Measurements from ENCODE around the gene RPRD1B. TPM values are rescaled to one million over a fixed set of nuclear protein-coding genes. Genes with fewer than 3 reads are reported as not detected.

Gene RPRD1B
- polyA plus RNA-seq, 3 donors = 3.6 to 12.3 (median 4.7) TPM

DNA sequence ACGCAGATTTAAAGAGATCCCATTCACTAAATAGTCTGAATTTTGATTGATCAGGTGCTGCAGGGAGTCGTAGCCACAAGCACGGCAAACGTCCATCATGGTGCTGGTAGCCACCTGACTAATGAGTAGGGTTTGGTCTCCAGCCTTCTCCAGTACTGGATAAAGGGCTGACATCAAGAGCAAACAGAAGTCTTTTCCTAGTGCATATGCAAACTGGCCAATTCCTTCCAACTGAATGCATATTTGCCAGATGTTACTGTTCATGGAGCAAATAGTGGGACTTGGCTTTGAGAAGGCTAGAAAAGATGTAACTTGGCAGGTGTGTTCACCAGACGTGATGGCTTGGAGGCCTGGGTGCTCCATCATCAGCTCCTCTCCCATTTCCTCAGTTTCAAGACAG is 21.9 kb upstream of the RPRD1B start:
- H3K27ac ChIP-seq (ENCODE audit: low read depth in 1 of 2, low read length in 2 of 2) = no peak overlapping the region
- H3K27me3 ChIP-seq (ENCODE audit: control insufficient read depth in 2 of 2, insufficient read depth in 2 of 2, low read length in 2 of 2) = no peaks in the 10 kb centered on the region
- no peaks in the 10 kb centered on the region for H3K27me3 Mint-ChIP-seq (ENCODE audit: low read depth in 3 of 3)
- no peak for DNase-seq
- no peaks in the 10 kb centered on the region for H3K9me3 Mint-ChIP-seq
- peaks cover 14% of the 10 kb centered on the region for H3K79me2 ChIP-seq (ENCODE audit: insufficient read depth, low read length)
- H3K4me2 ChIP-seq (replicated peaks; ENCODE audit: extremely low read depth, low read length, poor library complexity, severe bottlenecking) = no peak overlapping the region
- no peak overlapping the region for H3K9ac ChIP-seq (ENCODE audit: insufficient read depth, low read length, poor library complexity, severe bottlenecking)
- H3K4me3 ChIP-seq (replicated peaks in 1 of 3; ENCODE audit: low read depth in 2 of 3, low read length in 3 of 3) = no peak overlapping the region
- H3K4me3 Mint-ChIP-seq = no peak overlapping the region
- peaks cover 34 to 95% of the 10 kb centered on the region in 2 donors for H3K36me3 ChIP-seq (replicated peaks in 1 of 2; ENCODE audit: control insufficient read depth in 1 of 2, insufficient read depth in 2 of 2, low read length in 2 of 2)
- no peak overlapping the region for H2AFZ ChIP-seq (ENCODE audit: insufficient read depth, low read depth, low read length, poor library complexity, severe bottlenecking)
- no peaks in the 10 kb centered on the region for H3K4me1 Mint-ChIP-seq
- peak overlapping the region in 2 of 7 donors; percentile 31 to 35 for H3K27ac Mint-ChIP-seq
- peaks cover 65 to 74% of the 10 kb centered on the region in 2 donors for H3K36me3 Mint-ChIP-seq
- TF ChIP-seq, protein P1, sequence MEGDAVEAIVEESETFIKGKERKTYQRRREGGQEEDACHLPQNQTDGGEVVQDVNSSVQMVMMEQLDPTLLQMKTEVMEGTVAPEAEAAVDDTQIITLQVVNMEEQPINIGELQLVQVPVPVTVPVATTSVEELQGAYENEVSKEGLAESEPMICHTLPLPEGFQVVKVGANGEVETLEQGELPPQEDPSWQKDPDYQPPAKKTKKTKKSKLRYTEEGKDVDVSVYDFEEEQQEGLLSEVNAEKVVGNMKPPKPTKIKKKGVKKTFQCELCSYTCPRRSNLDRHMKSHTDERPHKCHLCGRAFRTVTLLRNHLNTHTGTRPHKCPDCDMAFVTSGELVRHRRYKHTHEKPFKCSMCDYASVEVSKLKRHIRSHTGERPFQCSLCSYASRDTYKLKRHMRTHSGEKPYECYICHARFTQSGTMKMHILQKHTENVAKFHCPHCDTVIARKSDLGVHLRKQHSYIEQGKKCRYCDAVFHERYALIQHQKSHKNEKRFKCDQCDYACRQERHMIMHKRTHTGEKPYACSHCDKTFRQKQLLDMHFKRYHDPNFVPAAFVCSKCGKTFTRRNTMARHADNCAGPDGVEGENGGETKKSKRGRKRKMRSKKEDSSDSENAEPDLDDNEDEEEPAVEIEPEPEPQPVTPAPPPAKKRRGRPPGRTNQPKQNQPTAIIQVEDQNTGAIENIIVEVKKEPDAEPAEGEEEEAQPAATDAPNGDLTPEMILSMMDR (IDR thresholded peaks at IDR 0.05) = no peak
- intact Hi-C loops (cut with micrococcal nuclease) = no loop called here
- H3K9me3 ChIP-seq (replicated peaks in 1 of 2; ENCODE audit: control insufficient read depth in 1 of 2, insufficient read depth in 1 of 2, low read length in 2 of 2) = no peaks in the 10 kb centered on the region
- H4K20me1 ChIP-seq (ENCODE audit: insufficient read depth, low read length) = peaks cover 9% of the 10 kb centered on the region
- WGBS (ENCODE audit: insufficient coverage) = 100% methylated on average over 4 of the region's 5 CpGs
- H3K4me1 ChIP-seq (ENCODE audit: control insufficient read depth in 1 of 2, insufficient read depth in 2 of 2, low read length in 2 of 2) = no peaks in the 10 kb centered on the region

DNA sequence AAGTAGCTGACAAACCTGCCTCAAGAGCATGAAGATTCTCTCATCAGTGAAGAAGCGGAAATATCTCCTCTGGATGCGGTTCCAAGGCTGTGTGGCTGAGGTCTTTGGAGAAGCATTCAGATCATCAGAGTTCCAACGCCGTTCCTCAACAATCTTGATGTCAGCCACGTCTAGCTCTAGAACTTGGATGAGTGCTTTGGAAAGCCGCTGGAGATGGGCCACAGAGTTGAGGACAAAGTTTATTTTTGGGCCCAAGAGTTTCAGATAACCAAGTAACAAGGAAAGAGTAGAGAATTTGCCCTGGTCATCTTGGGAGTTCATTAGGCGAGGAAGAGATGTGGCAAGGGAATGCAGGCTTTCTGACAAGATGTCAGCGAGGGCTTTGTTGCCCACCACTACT is 21.2 kb upstream of the RPRD1B start:
- intact Hi-C loops (cut with micrococcal nuclease) = no loop called here
- H3K36me3 ChIP-seq (replicated peaks in 1 of 2; ENCODE audit: control insufficient read depth in 1 of 2, insufficient read depth in 2 of 2, low read length in 2 of 2) = peaks cover 38 to 95% of the 10 kb centered on the region in 2 donors
- no peak overlapping the region for H3K4me2 ChIP-seq (replicated peaks; ENCODE audit: extremely low read depth, low read length, poor library complexity, severe bottlenecking)
- H2AFZ ChIP-seq (ENCODE audit: insufficient read depth, low read depth, low read length, poor library complexity, severe bottlenecking) = no peak overlapping the region
- no peaks in the 10 kb centered on the region for H3K9me3 ChIP-seq (replicated peaks in 1 of 2; ENCODE audit: control insufficient read depth in 1 of 2, insufficient read depth in 1 of 2, low read length in 2 of 2)
- Mint-ChIP-seq H3K27me3 (ENCODE audit: low read depth in 3 of 3) (no peaks in the 10 kb centered on the region), H3K9me3 (peaks cover 0 to under 1% (median 0%) of the 10 kb centered on the region in 7 donors), H3K4me3 (no peak overlapping the region), H3K27ac (no peak overlapping the region), H3K4me1 (no peaks in the 10 kb centered on the region), H3K36me3 (peaks cover 67 to 77% of the 10 kb centered on the region in 2 donors)
- no peak overlapping the region for H3K4me3 ChIP-seq (replicated peaks in 1 of 3; ENCODE audit: low read depth in 2 of 3, low read length in 3 of 3)
- H3K4me1 ChIP-seq (ENCODE audit: control insufficient read depth in 1 of 2, insufficient read depth in 2 of 2, low read length in 2 of 2) = no peaks in the 10 kb centered on the region
- peaks cover 14% of the 10 kb centered on the region for H3K79me2 ChIP-seq (ENCODE audit: insufficient read depth, low read length)
- H3K9ac ChIP-seq (ENCODE audit: insufficient read depth, low read length, poor library complexity, severe bottlenecking) = no peak overlapping the region
- DNase-seq = no peak
- H4K20me1 ChIP-seq (ENCODE audit: insufficient read depth, low read length) = peaks cover 9% of the 10 kb centered on the region
- 96% methylated on average over 8 of the region's 8 CpGs for WGBS (ENCODE audit: insufficient coverage)
- TF ChIP-seq, protein P1 (IDR thresholded peaks at IDR 0.05) = no peak
- H3K27me3 ChIP-seq (ENCODE audit: control insufficient read depth in 2 of 2, insufficient read depth in 2 of 2, low read length in 2 of 2) = no peaks in the 10 kb centered on the region
- H3K27ac ChIP-seq (ENCODE audit: low read depth in 1 of 2, low read length in 2 of 2) = no peak overlapping the region
